G401.6 (cell line): Measurements from ENCODE around the gene HHAT.

Experiments
- FAIRE-seq: peaks from 2 replicates; lab custom pipeline; 2012; peaks lifted over from hg19 to GRCh38; lab: Jason Lieb, UNC

The HHAT gene

DNA sequence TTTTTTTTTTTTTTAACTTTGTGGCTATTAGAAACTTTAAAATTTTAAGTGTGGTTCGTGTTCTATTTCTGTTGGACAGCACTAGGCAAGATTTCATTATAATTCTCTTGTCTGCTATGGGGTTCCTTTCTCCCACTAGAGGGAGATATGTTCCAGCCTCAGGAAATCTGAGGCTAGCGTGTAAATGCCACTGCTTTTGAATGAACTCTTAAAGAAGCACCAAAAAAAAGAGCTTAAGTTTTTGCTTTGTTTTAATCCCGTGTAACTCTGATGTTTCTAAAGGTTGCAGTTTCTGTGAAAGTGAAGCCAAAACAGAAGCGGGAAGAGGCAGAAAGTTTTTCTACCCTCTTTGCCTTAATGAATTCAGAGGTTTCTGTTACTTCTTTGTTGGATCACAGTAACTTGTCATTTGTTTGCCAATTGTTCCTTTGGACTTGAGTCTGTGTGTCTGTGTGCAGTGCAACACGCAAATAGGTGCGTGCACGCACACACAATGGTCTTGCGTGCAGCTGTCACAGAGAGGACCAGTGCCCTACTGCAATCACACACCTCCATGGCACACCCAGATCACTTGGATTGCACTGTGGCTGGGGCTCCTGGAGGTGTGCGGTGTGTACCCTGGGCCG, 32.3 kb downstream of the HHAT start:
- peak; percentile 98 for FAIRE-seq

DNA sequence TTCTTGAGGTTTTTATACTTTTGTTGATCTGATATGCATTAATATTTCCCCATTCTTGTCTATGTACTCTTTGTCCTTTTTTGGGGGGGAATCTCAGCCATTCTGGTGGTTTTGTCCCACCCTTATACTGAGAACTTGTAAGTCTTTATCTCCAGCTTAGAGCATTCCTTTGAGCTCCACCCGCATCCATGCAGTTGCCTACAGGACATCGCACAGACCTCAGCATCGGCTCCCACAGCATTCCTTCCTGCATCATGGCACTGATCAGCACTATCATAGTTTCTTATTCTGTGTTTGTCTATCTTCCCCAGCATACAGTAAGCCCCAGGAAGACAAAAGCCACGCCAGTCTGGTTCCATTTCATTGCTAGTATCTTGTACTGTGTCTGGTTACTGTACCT, 33.0 kb downstream of the HHAT start:
- FAIRE-seq = no peak

DNA sequence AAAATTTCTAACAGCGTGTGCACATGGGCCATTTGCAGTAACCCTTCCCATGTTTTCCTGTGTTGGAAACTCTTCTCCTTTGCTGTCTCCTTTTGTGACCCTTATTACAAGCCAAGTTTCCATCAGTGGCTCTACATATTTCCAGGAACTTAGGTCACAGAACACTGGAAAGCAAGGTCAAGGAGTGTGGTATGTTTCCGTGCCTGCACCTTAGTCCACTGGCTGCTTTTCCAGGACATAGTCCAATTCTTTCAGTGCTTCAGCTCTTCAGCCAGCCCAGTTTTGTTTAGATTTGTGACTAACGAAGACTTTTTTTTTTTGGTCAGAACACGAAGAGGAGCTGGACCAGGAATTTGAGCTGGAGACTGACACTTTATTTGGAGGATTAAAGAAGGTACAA, 33.8 kb downstream of the HHAT start:
- no peak for FAIRE-seq

DNA sequence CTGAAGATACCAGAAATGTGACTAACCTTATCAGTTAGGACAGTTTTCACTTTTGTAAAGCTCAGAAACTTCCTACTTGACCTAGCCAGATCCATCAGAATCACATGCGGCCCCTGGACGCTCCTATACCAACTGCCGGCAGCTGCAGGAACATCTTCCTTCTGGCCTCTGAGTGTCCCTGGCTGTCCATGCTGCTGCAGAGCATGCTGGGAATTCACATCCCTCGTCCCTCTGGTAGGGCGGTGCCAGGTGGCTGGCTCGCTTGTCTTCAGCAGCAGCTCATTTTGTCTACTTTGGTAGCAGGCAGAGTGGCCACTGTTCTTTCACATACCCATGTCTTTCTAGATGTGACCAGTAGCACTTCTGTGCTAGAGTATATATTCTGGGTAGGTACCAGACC, 34.4 kb downstream of the HHAT start:
- FAIRE-seq = no peak

DNA sequence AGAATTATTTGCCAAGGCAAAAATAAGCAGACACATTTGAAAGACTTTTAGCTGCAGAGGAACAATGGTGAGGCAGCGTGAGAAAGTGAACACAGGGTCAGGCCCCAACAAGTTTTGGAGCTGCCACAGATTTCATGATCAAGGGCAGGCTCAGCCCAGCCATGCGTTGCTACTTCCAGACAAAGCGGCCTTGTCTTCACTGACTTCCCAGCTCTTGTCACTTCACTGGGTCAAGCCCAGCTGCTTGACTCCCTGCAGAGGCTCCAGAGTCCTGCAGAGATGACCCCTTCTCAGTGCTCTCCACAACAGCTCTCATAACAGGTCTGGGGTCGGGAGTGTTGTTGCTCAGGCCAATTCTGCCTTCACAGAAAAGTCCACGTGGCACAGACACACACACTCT, 35.8 kb downstream of the HHAT start:
- FAIRE-seq = no peak

DNA sequence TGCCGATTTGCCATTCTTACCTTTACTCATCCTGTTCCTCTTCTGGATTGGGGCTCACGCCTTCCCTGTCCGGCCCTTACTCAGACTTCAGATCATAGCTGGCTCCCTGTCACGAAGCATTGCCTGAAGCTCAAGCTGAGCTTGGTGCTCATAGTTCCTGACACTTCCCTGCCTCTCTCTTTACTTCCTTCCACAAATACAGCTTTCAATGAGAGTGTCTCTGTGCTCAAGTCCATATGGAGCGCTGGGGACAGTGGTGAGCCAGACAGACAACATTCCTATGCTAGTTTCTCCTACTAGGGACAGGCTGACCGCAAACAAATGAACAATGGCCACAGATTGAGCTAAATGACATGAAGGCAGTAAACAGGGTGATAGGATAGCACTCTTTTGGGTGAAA, 38.1 kb downstream of the HHAT start:
- no peak for FAIRE-seq

DNA sequence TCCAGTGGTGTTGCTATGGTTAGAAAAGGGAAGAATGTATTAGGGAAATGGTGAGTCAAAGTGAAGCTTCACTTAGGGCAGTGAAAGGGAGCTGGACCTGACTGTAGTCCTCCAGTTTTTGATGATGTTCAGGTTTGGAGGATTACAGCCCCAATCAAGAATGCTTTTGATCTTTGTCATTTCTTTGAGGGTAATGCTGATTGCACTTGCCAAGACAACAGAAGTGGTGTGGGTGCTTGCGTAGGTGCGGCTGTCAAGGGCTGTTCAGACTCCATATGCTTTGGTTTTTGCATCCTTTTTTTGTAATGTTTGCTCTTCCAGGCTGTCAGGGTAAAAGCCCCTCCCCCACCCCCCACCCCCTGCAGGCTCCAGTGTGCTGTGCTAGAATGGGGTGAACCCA, 38.9 kb downstream of the HHAT start:
- FAIRE-seq = no peak

DNA sequence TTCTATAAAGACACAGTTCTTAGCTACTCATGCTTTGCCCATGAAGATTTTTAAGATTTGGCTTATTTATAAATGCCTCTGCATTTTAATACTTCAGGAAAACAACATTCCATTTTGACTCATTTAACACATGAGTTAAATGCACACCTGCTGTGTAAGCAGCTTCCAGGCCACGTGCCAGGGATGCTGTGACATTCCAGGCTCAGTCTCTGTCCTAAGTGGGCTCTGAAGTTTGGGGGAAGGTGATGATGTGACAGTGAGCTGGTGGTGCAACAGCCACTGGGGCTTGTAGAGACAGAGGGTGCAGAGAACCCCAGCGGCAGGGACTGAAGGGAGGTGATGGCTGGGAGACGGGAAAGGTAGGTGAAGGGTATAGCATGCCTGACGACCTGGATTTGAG, 40.7 kb downstream of the HHAT start:
- FAIRE-seq = no peak

DNA sequence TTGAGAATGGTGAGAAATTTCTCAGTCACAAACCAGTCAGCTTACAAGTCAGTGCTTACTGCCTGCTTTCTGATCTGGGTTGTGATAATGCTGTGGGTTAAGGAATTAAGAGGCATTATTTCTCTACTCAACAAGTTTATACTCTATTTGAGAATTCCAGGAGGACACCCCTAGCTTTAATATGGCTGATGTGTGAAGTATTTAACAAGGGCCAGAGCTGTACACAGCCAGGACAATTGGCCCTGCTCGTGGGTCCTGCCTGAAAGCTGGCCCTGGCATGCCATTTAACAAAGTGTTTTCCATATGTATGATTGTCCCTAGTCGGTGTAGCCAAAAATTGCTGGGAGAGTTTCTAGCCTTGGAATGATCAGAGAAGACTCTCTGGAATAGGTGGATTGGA, 43.2 kb downstream of the HHAT start:
- FAIRE-seq = no peak

DNA sequence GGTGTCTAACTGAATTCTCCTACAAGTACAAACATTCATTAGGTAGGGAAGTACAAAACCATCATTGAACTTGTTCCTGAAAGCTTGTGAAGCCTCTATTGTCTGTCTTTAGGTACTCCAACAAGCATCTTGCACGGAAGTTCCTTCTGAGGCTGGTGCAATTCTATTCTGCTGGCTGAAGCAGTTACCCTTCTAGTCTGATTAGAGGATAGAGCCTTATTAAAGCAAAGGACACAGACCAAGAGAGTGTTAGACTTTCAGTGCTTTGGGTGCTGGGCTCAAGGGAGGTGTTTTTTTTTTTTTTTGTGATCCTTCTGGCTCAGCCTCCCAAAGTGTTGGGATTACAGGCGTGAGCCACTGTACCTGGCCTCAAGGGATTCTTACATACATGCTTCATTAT, 43.8 kb downstream of the HHAT start:
- FAIRE-seq = no peak

DNA sequence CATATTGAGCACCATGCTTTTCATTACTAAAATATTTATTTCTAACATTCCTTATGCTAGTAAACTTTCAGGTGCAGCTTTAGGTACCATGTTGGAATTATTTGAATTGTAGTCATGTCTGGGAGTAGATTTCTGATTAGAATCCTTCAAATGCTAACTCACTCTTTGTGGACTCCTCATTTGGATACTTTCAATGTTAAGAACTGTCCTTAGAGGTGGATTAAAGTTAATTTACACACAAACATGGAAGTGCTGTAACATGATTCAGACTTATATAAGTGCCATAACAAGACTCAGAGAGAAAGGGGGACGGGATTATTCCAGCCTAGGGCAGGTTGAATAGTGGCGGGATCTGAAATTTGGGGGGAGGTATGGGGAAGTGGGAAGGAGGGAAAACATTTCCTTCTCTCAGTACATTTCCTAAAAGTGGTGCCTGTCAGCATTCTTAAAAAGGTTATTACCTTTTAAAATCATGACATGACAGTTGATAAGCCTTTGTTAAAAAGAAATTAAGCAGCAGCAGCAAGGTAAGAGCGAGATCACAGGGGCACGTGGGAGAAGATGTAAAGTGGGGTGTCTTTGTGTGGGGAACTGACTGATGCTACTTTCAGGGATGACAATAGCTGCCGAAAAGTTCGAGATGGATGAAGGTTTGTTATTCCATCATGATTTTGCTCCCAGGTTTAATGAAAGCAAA, 44.4 kb downstream of the HHAT start:
- FAIRE-seq = no peak

DNA sequence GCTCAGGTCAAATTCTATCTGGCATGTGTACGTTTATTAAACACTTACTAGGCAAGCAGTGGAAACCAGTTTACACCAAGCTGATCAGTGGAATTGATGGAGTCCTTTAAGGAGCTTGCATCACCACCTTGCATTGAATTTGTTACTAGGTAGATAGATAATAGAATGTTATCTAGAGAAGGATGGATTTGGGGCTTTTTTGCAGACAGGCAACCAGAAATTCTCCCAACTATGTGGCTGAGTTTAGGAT, 44.9 kb downstream of the HHAT start:
- FAIRE-seq = no peak

DNA sequence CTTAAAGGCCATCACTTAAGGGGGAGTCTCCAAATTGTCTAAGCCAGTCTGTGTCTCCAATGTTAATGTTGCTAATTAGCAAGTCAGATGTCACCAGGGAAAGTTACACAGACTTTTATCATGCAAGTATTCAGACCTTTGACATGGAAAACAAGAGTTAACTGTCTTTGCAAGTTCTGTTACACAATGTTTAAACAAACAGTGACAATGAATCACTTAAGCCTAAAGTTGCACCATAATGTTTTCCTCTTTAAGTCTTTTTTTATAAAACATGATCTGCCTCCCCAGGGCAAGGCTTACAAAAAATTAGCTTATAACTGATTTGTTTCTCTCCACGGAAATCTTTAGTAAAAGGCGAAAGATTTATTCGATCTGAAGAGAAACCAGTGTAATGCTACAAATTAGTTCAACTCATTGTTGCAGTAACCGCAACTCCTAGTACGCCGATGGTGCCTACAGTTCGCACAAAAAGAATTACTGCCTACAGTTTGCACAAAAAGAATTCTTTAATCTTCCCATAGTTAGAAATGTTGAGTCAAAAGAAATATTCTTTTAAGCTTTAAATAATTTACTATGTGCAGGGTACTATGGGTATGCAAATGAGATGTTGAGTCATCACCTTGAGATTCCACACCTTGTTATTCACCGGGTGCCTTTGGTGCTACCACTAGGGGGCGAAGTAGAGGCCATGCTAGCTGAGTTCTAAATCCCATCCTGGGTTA, 45.3 kb downstream of the HHAT start:
- peak; percentile 100 for FAIRE-seq

DNA sequence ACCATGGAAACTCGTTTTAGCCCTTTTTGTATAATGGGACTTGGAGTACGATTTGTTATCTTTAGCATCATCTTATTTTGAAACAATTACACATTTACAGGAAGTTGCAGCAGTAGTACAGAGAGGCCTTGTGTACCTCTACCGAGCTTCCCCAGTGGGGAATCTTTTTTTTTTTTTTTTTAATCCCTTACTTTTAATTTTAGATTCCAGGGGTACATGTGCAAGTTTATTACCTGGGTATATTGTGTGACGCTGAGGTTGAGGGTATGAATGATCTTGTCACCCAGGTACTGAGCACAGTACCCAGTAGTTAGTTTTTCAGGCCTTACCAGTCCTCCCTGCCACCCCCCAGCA, 45.9 kb downstream of the HHAT start:
- FAIRE-seq = no peak

DNA sequence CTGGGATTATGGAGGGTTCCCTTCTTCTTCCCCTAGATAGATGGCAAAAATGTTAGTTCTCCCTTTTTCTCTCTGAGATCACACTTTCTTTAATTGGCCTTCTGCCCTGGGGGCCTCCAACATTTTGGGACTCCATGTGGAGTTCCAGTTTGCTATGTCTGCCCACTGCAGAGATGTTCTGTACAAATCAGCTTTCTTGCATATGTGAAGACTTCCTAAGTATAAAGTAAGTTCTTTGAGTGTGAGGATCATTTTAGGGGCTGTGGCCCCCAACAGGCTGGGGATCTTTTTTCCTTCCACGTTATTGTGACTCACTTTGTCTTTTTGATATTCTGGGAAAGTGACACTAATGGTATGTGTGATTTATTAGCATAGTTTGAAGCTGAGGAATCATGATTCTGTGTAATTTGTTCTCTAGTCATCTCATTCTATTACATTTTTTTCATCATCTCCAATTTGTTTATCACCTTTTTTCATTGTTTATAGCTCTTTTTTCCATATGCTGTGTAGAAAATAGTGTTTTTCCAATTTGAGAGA, 48.2 kb downstream of the HHAT start:
- no peak for FAIRE-seq

DNA sequence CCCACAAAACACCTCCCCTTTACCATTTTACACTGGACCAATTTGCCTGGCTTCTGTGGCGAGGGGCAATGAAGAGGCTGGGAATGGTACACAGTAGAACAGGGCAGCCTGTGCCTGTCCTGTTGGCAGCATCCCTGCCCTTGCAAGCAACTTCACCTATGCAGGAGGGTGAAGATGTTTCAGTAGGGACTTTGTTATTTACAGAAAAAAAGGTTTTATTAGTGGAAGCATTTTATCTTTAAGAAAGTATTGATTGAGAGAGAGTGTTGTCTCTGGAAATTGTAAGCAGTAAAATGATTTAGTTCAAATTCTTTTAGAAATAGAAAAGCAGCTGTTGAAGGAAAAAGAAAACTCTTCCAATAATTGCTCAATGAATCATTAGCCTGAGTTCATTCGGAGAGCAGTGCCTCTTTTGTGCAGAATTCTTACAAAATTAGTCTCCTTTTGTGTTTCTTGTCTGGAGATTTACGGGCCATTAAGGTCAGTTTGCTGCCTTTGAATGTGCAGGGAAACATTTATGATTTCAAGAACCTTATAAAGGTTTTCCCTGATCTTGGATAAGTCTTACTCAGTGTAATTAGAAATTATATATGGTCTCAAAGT, 49.1 kb downstream of the HHAT start:
- FAIRE-seq = no peak

DNA sequence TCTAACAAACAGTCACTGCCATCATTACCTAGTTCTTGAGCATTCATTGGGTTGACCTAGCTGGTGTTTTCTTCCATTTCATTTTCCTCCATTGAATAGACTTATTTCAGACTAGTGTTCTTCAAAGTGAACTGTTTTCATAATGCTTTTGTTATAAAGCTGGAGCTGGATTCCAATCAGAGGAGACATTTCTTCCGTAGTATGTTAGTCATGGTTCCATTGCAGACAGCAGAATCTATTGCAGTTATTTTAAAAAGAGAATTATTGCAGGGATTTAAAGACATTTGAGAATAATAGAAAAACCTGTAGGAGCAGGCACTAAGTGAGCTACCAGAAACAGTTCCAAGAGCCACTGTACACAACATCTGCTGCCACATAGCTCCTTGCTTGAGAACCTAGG, 50.0 kb downstream of the HHAT start:
- no peak for FAIRE-seq

DNA sequence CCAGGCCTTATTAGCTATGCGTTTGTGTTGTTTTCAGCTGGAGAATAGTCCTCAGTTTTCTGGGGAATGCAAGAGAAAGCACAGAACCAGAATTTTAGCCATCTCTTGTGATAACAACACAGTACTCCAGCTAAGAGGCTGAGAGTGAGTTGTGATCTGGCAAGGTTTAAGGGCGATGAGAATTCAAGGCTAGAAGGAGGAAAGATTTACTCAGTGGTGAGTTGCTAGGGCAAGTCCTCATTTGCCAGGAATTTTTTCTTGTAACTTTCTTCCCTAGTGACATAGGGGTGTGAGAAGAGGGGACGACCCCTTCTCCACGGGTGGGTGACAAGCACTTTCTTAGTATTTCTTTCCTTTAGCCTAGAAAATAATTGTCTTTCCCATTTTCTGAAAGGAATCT, 53.2 kb downstream of the HHAT start:
- no peak for FAIRE-seq

DNA sequence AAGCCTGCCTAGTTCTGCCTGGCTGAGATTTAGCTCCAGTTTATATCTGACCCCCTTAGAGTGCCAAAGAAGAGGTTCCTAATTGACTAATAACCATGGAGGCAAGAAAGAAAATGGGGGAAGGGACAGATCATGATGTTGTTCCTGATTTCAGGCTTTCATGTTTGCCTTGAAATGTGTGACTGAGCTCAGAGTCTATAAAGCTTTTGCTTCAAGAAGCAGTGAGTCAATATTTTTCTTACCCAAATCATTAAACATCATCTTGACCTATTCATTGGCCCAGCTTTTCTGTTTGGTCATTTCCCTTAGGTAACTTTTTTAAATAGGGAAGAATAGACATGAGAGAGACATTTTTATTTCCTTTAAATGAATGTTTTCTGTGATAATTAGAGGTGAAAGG, 55.9 kb downstream of the HHAT start:
- FAIRE-seq = no peak

DNA sequence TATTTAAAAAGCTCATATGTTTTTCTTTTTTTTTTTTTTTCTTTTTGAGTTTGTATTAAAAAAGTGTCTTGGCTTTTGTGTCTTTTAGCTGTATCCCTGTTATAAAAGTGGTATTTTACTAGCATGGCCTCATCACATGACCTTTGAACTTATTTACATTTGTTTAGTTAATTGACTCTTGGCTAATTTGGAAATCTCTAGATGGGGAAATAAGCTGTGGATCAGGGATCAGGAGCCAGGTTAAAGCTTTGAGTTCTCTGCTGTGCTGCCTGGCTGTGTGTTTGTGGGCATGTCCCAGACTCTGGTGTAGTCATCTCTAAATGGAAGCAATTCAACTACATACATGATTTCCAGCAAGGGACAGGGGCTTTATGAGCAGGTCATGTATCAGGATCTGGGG, 56.5 kb downstream of the HHAT start:
- peak; percentile 36 for FAIRE-seq

DNA sequence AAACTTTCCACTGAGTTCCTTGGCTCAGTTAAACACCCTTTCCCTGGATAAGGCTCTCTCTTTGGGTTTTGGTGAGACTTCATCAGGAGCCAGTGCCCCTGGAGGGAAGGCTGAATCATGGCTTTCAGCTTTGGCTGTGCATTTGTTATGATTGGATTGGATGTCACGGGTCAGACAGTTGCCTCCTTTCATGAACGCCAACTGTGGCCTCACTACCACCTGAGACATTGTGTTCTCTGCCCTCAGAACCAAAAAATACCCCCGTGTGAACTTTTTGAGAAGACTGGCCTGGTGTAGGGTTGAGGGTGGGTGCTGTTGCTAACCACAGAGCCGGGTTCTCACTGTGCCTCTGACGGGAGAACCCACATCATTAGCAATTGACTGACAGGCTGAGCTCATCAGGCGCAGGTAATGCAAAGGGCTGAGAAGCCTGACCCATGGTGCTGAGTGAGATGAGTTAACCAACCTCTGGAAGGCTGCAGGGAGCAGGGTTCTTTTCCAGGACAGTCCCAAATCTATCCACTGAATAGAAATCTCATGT, 65.6 kb downstream of the HHAT start:
- FAIRE-seq = no peak

DNA sequence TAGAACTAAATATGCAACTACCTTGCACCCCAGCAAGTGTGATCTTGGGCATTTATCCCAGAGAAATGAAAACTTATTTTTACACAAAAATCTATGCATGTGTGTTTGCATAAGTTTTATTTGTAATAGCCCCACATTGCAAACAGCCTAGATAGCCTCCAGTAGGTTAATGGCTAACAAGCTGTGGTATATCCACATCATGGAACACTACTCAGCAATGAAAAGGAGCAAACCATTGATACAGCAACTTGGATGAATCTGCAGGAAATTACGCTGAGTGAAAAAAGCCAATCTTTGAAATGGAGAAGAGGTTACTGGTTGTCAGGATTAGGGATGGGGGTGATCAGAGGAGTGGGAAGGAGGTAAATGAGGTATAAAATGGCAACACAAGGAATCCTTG, 67.8 kb downstream of the HHAT start:
- FAIRE-seq = no peak

DNA sequence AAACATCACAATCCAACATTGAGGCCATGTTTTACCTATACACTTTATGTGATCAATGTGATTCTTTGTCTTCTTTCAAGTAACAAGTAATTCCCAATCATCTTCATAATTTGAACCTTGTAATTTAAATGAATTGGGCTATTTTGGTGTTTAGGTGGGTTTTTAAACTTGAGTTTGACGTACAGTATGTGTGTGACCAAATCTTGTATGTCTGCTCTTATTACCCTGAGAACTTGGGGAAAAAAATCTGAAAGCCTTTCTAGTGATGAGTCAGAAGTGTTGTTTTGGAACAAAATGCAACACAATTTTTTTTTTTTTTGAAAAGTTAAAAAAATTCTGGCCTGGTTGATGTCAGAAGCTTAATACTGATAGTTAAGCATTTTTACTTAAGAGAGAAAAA, 68.5 kb downstream of the HHAT start:
- FAIRE-seq = no peak
